Measurements from ENCODE around the gene KIF1B. TPM values are rescaled to one million over a fixed set of nuclear protein-coding genes. Genes with fewer than 3 reads are reported as not detected.

Gene KIF1B, protein sequence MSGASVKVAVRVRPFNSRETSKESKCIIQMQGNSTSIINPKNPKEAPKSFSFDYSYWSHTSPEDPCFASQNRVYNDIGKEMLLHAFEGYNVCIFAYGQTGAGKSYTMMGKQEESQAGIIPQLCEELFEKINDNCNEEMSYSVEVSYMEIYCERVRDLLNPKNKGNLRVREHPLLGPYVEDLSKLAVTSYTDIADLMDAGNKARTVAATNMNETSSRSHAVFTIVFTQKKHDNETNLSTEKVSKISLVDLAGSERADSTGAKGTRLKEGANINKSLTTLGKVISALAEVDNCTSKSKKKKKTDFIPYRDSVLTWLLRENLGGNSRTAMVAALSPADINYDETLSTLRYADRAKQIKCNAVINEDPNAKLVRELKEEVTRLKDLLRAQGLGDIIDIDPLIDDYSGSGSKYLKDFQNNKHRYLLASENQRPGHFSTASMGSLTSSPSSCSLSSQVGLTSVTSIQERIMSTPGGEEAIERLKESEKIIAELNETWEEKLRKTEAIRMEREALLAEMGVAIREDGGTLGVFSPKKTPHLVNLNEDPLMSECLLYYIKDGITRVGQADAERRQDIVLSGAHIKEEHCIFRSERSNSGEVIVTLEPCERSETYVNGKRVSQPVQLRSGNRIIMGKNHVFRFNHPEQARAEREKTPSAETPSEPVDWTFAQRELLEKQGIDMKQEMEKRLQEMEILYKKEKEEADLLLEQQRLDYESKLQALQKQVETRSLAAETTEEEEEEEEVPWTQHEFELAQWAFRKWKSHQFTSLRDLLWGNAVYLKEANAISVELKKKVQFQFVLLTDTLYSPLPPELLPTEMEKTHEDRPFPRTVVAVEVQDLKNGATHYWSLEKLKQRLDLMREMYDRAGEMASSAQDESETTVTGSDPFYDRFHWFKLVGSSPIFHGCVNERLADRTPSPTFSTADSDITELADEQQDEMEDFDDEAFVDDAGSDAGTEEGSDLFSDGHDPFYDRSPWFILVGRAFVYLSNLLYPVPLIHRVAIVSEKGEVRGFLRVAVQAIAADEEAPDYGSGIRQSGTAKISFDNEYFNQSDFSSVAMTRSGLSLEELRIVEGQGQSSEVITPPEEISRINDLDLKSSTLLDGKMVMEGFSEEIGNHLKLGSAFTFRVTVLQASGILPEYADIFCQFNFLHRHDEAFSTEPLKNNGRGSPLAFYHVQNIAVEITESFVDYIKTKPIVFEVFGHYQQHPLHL (N-terminal part only)
- polyA plus RNA-seq (2013, experiment 1 of 2): 22.0 TPM
- 22.3 TPM for polyA plus RNA-seq (2013, experiment 2 of 2)

GRCh38 chr1:10209905-10210810 lies at the start of gene KIF1B:
Gene KIF1B (plus strand): TSS chr1:10210570. CDS start chr1:10232329, 21,759 bp downstream.
- Histone ChIP-seq H3K14ac (ENCODE audit: low read length) (peak within 1 kb of the TSS; percentile 92), H2AK5ac (ENCODE audit: low read depth, low read length) (peak within 1 kb of the TSS; percentile 50), H2BK12ac (ENCODE audit: low read length) (peak within 1 kb of the TSS; percentile 42), H3K79me1 (ENCODE audit: low read depth, low read length) (peaks cover 7% of the 10 kb centered on the region), H3K23ac (ENCODE audit: low read depth, low read length, poor library complexity) (peak within 1 kb of the TSS; percentile 99), H3K36me3 (replicated peaks in 1 of 2; ENCODE audit: control insufficient read depth in 2 of 2, insufficient read depth in 2 of 2, low read length in 2 of 2) (peaks cover 0 to 8% of the 10 kb centered on the region in 2 donors), H3K27me3 (ENCODE audit: control insufficient read depth in 3 of 3, insufficient read depth in 3 of 3, low read depth in 1 of 3, low read length in 3 of 3) (no peaks in the 10 kb centered on the region), H4K91ac (ENCODE audit: low read depth, low read length, poor library complexity) (no peak within 1 kb of the TSS), H3K4me3 (ENCODE audit: low read length in 2 of 2) (peak within 1 kb of the TSS; percentile 93 to 100), H2AFZ (ENCODE audit: low read length) (peak within 1 kb of the TSS; percentile 96), H3K9me3 (replicated peaks in 1 of 2; ENCODE audit: control insufficient read depth in 2 of 2, insufficient read depth in 1 of 2, low read depth in 1 of 2, low read length in 2 of 2) (no peaks in the 10 kb centered on the region), H3K4me1 (ENCODE audit: control insufficient read depth in 2 of 2, insufficient read depth in 1 of 2, low read depth in 1 of 2, low read length in 2 of 2) (peaks cover 9 to 13% of the 10 kb centered on the region in 2 donors), H2BK120ac (ENCODE audit: low read depth, low read length) (no peak within 1 kb of the TSS), H3K9ac (ENCODE audit: low read depth, low read length, poor library complexity) (peak within 1 kb of the TSS; percentile 99), H2BK5ac (ENCODE audit: low read length) (peak within 1 kb of the TSS; percentile 98), H3K18ac (ENCODE audit: low read length) (peak within 1 kb of the TSS; percentile 97), H3K4me2 (ENCODE audit: insufficient read depth, low read length, poor library complexity, severe bottlenecking) (peak within 1 kb of the TSS; percentile 92), H3K27ac (replicated peaks; ENCODE audit: low read length) (peak within 1 kb of the TSS; percentile 67), H3K4ac (ENCODE audit: low read length) (no peak within 1 kb of the TSS), H2BK15ac (ENCODE audit: low read length) (peak within 1 kb of the TSS; percentile 91), H4K8ac (ENCODE audit: low read depth, low read length) (no peak within 1 kb of the TSS)
- WGBS, 2 donors (ENCODE audit: extremely low coverage in 2 of 2, insufficient read length in 2 of 2, insufficient replicate concordance in 1 of 2): no CpG with 5 or more reads among the region's 107 CpGs
- peak; percentile 99 for DNase-seq (ENCODE audit: low spot score)

DNA sequence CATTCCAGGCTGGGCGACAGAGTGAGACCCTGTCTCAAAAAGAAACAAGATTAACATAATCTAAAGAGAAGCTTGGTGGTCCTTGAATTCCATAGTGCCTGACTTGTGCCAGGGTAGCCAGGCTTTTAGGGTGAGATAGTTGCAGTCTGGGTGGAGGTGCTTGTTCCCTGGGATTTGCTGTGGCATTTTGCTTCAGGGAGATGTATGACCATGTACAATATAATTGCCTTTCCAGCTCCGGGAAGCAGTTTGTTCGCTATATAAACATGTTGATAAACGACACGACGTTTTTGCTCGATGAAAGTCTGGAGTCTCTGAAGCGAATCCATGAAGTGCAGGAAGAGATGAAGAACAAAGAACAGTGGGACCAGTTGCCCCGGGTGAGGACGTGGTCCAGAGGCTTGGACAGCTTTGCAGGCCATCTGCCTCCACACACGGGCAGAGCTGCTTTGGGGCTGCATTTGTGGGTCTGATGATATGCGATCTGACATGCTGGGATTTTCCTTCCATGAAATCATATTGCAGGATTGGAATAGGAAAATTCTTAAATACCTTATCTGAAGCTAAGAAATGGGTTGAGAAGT lies 49.4 kb upstream of the KIF1B start:
- no peak overlapping the region for H4K8ac ChIP-seq (ENCODE audit: low read depth, low read length)
- no peak overlapping the region for H3K14ac ChIP-seq (ENCODE audit: low read length)
- no peaks in the 10 kb centered on the region for H3K79me1 ChIP-seq (ENCODE audit: low read depth, low read length)
- no peaks in the 10 kb centered on the region for H3K9me3 ChIP-seq (replicated peaks in 1 of 2; ENCODE audit: control insufficient read depth in 2 of 2, insufficient read depth in 1 of 2, low read depth in 1 of 2, low read length in 2 of 2)
- no peak overlapping the region for H3K23ac ChIP-seq (ENCODE audit: low read depth, low read length, poor library complexity)
- peaks cover 0 to 2% of the 10 kb centered on the region in 2 donors for H3K4me1 ChIP-seq (ENCODE audit: control insufficient read depth in 2 of 2, insufficient read depth in 1 of 2, low read depth in 1 of 2, low read length in 2 of 2)
- H2BK15ac ChIP-seq (ENCODE audit: low read length): no peak overlapping the region
- H2BK120ac ChIP-seq (ENCODE audit: low read depth, low read length): no peak overlapping the region
- H3K36me3 ChIP-seq (replicated peaks in 1 of 2; ENCODE audit: control insufficient read depth in 2 of 2, insufficient read depth in 2 of 2, low read length in 2 of 2): peaks cover 21 to 75% of the 10 kb centered on the region in 2 donors
- no peak overlapping the region for H4K91ac ChIP-seq (ENCODE audit: low read depth, low read length, poor library complexity)
- no peak overlapping the region for H3K4ac ChIP-seq (ENCODE audit: low read length)
- H3K27me3 ChIP-seq (ENCODE audit: control insufficient read depth in 3 of 3, insufficient read depth in 3 of 3, low read depth in 1 of 3, low read length in 3 of 3): no peaks in the 10 kb centered on the region
- H3K4me2 ChIP-seq (ENCODE audit: insufficient read depth, low read length, poor library complexity, severe bottlenecking): no peak overlapping the region
- WGBS, 2 donors (ENCODE audit: extremely low coverage in 2 of 2, insufficient read length in 2 of 2, insufficient replicate concordance in 1 of 2): no CpG with 5 or more reads among the region's 12 CpGs
- H3K9ac ChIP-seq (ENCODE audit: low read depth, low read length, poor library complexity): no peak overlapping the region
- no peak overlapping the region for H2AFZ ChIP-seq (ENCODE audit: low read length)
- no peak overlapping the region for H3K27ac ChIP-seq (replicated peaks; ENCODE audit: low read length)
- no peak overlapping the region for H2BK5ac ChIP-seq (ENCODE audit: low read length)
- no peak overlapping the region for H2BK12ac ChIP-seq (ENCODE audit: low read length)
- H3K18ac ChIP-seq (ENCODE audit: low read length): no peak overlapping the region
- no peak for DNase-seq (ENCODE audit: low spot score)
- H2AK5ac ChIP-seq (ENCODE audit: low read depth, low read length): no peak overlapping the region
- no peak overlapping the region for H3K4me3 ChIP-seq (ENCODE audit: low read length in 2 of 2)

DNA sequence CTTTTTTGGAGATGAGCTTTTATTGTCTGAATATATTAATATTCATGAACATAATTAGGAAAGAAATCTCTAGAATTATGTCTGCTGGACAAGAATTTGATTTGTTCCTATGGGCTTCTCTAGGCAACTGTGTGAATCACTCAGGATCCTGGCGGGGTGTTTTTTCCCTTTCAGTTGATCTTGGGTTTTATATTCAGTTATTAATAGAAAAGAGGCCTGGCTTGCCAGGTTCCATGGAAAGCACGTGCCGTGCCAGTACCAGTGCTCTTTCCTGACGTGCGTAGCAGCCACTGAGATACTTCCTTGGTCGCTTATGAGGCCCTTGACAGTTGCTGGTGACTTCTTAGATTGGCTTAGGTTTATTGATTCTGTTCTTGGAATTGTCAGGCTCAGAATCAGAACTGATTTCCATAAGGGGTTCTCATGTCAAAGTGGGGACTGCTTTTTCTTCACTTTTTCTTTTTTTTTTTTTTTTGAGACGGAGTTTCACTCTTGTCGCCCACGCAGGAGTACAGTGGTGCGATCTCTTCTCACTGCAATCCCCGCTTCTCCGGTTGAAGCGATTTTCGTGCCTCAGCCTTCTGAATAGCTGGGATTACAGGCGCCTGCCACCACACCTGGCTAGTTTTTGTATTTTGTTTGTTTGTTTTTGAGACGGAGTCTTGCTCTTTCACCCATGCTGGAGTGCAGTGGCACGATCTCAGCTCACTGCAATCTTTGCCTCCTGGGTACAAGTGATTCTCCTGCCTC lies 48.7 kb upstream of the KIF1B start:
- peaks cover 22 to 75% of the 10 kb centered on the region in 2 donors for H3K36me3 ChIP-seq (replicated peaks in 1 of 2; ENCODE audit: control insufficient read depth in 2 of 2, insufficient read depth in 2 of 2, low read length in 2 of 2)
- no peak overlapping the region for H3K4me2 ChIP-seq (ENCODE audit: insufficient read depth, low read length, poor library complexity, severe bottlenecking)
- no peak overlapping the region for H4K8ac ChIP-seq (ENCODE audit: low read depth, low read length)
- H3K18ac ChIP-seq (ENCODE audit: low read length): no peak overlapping the region
- H2BK12ac ChIP-seq (ENCODE audit: low read length): no peak overlapping the region
- H2AK5ac ChIP-seq (ENCODE audit: low read depth, low read length): no peak overlapping the region
- no peak overlapping the region for H3K4ac ChIP-seq (ENCODE audit: low read length)
- H2BK15ac ChIP-seq (ENCODE audit: low read length): no peak overlapping the region
- H3K9ac ChIP-seq (ENCODE audit: low read depth, low read length, poor library complexity): no peak overlapping the region
- no peaks in the 10 kb centered on the region for H3K9me3 ChIP-seq (replicated peaks in 1 of 2; ENCODE audit: control insufficient read depth in 2 of 2, insufficient read depth in 1 of 2, low read depth in 1 of 2, low read length in 2 of 2)
- H4K91ac ChIP-seq (ENCODE audit: low read depth, low read length, poor library complexity): no peak overlapping the region
- no peak overlapping the region for H3K27ac ChIP-seq (replicated peaks; ENCODE audit: low read length)
- no peak overlapping the region for H3K14ac ChIP-seq (ENCODE audit: low read length)
- H2BK5ac ChIP-seq (ENCODE audit: low read length): no peak overlapping the region
- no peaks in the 10 kb centered on the region for H3K27me3 ChIP-seq (ENCODE audit: control insufficient read depth in 3 of 3, insufficient read depth in 3 of 3, low read depth in 1 of 3, low read length in 3 of 3)
- no peak overlapping the region for H2AFZ ChIP-seq (ENCODE audit: low read length)
- DNase-seq (ENCODE audit: low spot score): no peak
- WGBS, 2 donors (ENCODE audit: extremely low coverage in 2 of 2, insufficient read length in 2 of 2, insufficient replicate concordance in 1 of 2): no CpG with 5 or more reads among the region's 17 CpGs
- H3K23ac ChIP-seq (ENCODE audit: low read depth, low read length, poor library complexity): no peak overlapping the region
- no peak overlapping the region for H3K4me3 ChIP-seq (ENCODE audit: low read length in 2 of 2)
- H3K4me1 ChIP-seq (ENCODE audit: control insufficient read depth in 2 of 2, insufficient read depth in 1 of 2, low read depth in 1 of 2, low read length in 2 of 2): peaks cover 0 to 2% of the 10 kb centered on the region in 2 donors
- no peaks in the 10 kb centered on the region for H3K79me1 ChIP-seq (ENCODE audit: low read depth, low read length)
- H2BK120ac ChIP-seq (ENCODE audit: low read depth, low read length): no peak overlapping the region

Measured in neuronal stem cell (in vitro differentiated cells).